Calu3 (cell line): ENCODE results near the gene TFF1. TPM values are rescaled to one million over a fixed set of nuclear protein-coding genes. Genes with fewer than 3 reads are reported as not detected.

Experiments used
- BruUV-seq: library from RNA; stranded (reverse); fragments of 400-500 nt; replicated peaks from 2 replicates; lab custom pipeline; 2021; lab: Mats Ljungman, UMichigan
- CTCF ChIA-PET: fragments of 300-600 bp; sonication (Branson Sonifier 250); formaldehyde crosslinking; loops from one replicate; lab custom pipeline; 2022; ENCODE audit warnings: antibody characterized with exemption; lab: Charles Lee
- DNase-seq: peaks from one replicate; pipeline ENCODE4 v3.0.0; 2022
- H3K27ac Mint-ChIP-seq: one replicate; pipeline ENCODE4 v1.8.0; 2022; ENCODE audit warnings: mixed read lengths; ENCODE audit not compliant: unreplicated experiment
- H3K27me3 Mint-ChIP-seq: one replicate; pipeline ENCODE4 v1.8.0; 2022; ENCODE audit warnings: mixed read lengths; ENCODE audit not compliant: unreplicated experiment
- H3K36me3 Mint-ChIP-seq: one replicate; pipeline ENCODE4 v1.8.0; 2022; ENCODE audit warnings: mild to moderate bottlenecking, moderate library complexity, mixed read lengths; ENCODE audit not compliant: insufficient read depth, unreplicated experiment
- H3K4me1 Mint-ChIP-seq: one replicate; pipeline ENCODE4 v1.8.0; 2022; ENCODE audit warnings: mild to moderate bottlenecking, low read depth, mixed read lengths; ENCODE audit not compliant: unreplicated experiment
- H3K4me3 Mint-ChIP-seq: one replicate; pipeline ENCODE4 v1.8.0; 2022; ENCODE audit warnings: mild to moderate bottlenecking, low read depth, moderate library complexity, mixed read lengths; ENCODE audit not compliant: unreplicated experiment
- H3K9me3 Mint-ChIP-seq: one replicate; pipeline ENCODE4 v1.8.0; 2022; ENCODE audit warnings: low read depth, mixed read lengths; ENCODE audit not compliant: unreplicated experiment
- CTCF ChIP-seq: fragments of 200-600 bp; IDR thresholded peaks from one replicate; pipeline ENCODE4 v1.8.0; 2022; ENCODE audit warnings: antibody characterized with exemption; ENCODE audit not compliant: unreplicated experiment
- intact Hi-C: fragments of 100-400 bp; cut with micrococcal nuclease; formaldehyde crosslinking; loops from one replicate; pipeline ENCODE4 v1.10.0; 2022; ENCODE audit not compliant: unreplicated experiment
- total RNA-seq: library from RNA; stranded (reverse); gene quantifications from 2 replicates; pipeline ENCODE4 v1.2.3, GENCODE V29; 2022

TFF1 gene
- total RNA-seq, 1 experiment from 2014 or later = not detected

GRCh38 chr21:42414066-42414465 is 47.7 kb upstream of the TFF1 start:
- no peak for TF ChIP-seq CTCF
- no peak overlapping the region for H3K27ac Mint-ChIP-seq
- H3K36me3 Mint-ChIP-seq = peaks cover 8% of the 10 kb centered on the region
- no peak for DNase-seq
- CTCF ChIA-PET = no interaction called here
- H3K9me3 Mint-ChIP-seq = no peaks in the 10 kb centered on the region
- no peak overlapping the region for H3K4me3 Mint-ChIP-seq
- H3K4me1 Mint-ChIP-seq = peaks cover 8% of the 10 kb centered on the region
- intact Hi-C loops = no loop called here
- H3K27me3 Mint-ChIP-seq = no peaks in the 10 kb centered on the region
- no TSS peak for BruUV-seq

GRCh38 chr21:42413500-42413899 is 47.2 kb upstream of the TFF1 start:
- Mint-ChIP-seq H3K27ac (no peak overlapping the region), H3K9me3 (no peaks in the 10 kb centered on the region), H3K4me3 (no peak overlapping the region), H3K36me3 (peaks cover 8% of the 10 kb centered on the region), H3K27me3 (no peaks in the 10 kb centered on the region), H3K4me1 (peaks cover 8% of the 10 kb centered on the region)
- CTCF ChIA-PET = no interaction called here
- no peak for DNase-seq
- intact Hi-C loops = no loop called here
- BruUV-seq = no TSS peak
- TF ChIP-seq CTCF = no peak

GRCh38 chr21:42413093-42413492 is 46.8 kb upstream of the TFF1 start:
- Mint-ChIP-seq H3K27ac (no peak overlapping the region), H3K27me3 (no peaks in the 10 kb centered on the region), H3K4me3 (no peak overlapping the region), H3K9me3 (no peaks in the 10 kb centered on the region), H3K36me3 (peaks cover 8% of the 10 kb centered on the region), H3K4me1 (peaks cover 8% of the 10 kb centered on the region)
- no peak for TF ChIP-seq CTCF
- intact Hi-C loops = no loop called here
- BruUV-seq = no TSS peak
- CTCF ChIA-PET = no interaction called here
- no peak for DNase-seq

GRCh38 chr21:42412636-42412933 is 46.2 kb upstream of the TFF1 start:
- Mint-ChIP-seq H3K36me3 (peaks cover 8% of the 10 kb centered on the region), H3K27ac (no peak overlapping the region)

More at GRCh38 chr21:42412636-42412933, 46.2 kb upstream of the TFF1 start:
- Mint-ChIP-seq H3K9me3 (no peaks in the 10 kb centered on the region), H3K27me3 (no peaks in the 10 kb centered on the region), H3K4me3 (no peak overlapping the region), H3K4me1 (peaks cover 8% of the 10 kb centered on the region)
- TF ChIP-seq CTCF = no peak
- intact Hi-C loops = no loop called here
- no TSS peak for BruUV-seq
- no peak for DNase-seq
- CTCF ChIA-PET = no interaction called here
